ENCODE results near the gene LBHD1.
"Not testable (repeated sequence)": the region's sequence is repeated elsewhere in the genome, so short reads cannot be mapped to it uniquely, and the experiment has no call there.

The LBHD1 gene

GRCh38 chr11:62671608-62672389 lies at the start of gene LBHD1, which contains the start of gene UQCC3:
Gene LBHD1 (minus strand): TSS chr11:62672267. CDS start chr11:62670031, 2,236 bp downstream.
Gene UQCC3 (plus strand): TSS chr11:62671673. CDS start chr11:62671746, 73 bp downstream.
- peak; percentile 89 for DNase-seq

- no peak for DNase-seq
These were observed 47.4 kb upstream of the LBHD1 start for GRCh38 chr11:62719302-62719978.

DNA sequence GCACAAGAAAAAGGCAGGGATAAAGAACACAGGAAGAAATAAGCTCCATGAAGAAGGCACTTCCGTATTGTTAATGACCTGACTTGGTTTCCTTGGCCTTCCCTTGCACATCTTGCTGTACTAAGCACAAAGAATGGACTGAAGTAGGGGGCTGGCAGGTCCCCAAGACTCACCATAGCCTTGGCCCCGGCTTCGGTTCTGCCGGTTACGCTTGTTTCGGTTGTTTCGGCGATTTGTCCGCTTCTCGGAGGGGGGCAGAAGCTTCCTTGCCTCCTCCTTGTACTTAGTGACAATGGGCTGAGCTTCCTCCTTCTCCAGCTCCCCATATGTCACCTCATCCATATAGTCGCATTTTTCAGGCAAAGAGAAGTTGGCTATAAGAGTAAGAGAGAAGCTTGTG lies 44.7 kb upstream of the LBHD1 start:
- no peak for DNase-seq

DNA sequence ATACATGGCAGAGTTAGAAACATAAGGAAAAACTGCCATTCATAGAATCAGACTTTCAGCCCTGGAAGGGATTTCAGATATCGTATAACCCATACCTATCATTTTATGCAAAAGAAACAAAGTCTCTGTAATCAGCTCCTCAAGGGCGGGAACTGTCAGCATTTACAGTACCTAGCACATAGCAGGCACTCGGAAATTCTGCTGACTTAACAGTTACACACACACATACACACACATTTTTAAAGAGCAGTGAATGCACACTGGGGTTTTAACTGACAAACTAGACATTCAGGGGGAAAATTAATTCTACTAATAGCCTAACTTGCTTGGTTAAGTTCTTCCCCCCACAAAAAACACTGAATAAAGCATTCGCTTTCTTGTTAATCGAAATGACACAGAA lies 44.1 kb upstream of the LBHD1 start:
- DNase-seq: no peak

DNA sequence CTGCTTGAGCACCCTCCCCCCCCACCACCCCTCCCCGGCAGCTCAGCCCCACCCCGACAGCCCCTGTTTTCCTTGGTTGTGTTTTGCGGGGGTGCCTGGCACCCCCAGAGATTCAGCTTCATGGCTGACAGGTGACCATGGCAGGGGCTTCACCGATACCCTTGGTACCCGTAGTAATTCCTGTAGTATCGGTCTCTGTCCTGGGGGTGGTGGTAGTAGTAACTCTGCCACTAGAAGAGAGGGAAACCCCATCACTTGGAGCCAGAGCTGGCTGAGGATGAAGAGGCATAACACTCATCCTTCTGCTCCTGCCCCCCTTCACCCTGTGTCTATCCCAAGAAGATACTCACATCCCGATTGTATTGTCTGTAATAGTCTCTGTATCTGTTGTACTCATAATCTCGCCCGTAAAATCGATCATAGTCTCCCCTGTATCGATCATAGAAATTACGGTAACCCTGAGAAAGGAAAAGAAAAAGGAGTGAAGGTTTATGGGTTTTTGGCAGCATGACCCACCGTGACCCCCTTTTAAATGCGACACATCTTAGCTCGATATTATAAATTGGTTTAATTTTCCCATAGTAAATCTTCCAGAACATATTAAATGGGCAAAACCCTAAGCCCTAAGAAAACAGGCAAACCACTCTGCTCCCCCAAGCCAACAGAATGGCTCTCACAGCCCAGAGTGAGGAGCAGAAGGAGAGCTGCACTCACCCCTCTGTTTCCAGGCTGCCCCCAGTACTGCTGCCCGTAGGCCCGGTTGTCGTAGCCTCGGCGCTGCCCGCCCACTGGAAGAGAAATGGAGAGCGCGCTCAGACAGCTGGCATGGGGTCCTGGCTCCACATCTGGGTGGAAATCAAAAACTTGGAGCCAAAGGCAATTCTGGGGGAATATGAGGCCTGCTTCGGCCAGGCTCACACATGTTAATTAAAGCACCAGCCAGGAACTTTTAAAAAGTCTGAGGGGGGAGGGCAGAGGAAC lies 43.4 kb upstream of the LBHD1 start:
- no peak for DNase-seq

- no peak for DNase-seq
These were observed 41.3 kb upstream of the LBHD1 start for GRCh38 chr11:62713343-62713742.

DNA sequence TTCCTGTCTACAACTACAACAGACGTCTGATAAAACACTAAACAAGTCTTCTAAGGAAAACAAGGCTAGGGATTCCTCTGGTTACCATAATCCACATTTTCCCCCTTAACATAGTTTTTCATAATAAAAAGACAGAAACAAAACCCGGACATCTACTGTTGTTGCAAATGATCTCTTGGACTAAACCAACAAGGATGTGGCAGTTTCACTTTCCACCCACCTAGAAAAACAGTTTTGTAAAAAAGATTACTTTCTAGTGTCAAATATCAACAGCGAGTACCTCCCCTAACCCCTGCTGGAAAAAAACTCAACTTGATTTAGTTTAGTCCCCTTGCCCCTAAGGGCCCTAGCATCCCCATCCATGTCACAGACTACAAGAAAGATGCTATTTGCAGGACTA lies 40.8 kb upstream of the LBHD1 start:
- DNase-seq: no peak

GRCh38 chr11:62712276-62712812 lies 40.3 kb upstream of the LBHD1 start:
- DNase-seq: no peak

- no peak for DNase-seq
These were observed 37.9 kb upstream of the LBHD1 start for GRCh38 chr11:62710001-62710345.

- DNase-seq: peak; percentile 98
These were observed 37.4 kb upstream of the LBHD1 start for GRCh38 chr11:62709247-62710000.

GRCh38 chr11:62708793-62709192 lies 36.7 kb upstream of the LBHD1 start:
- no peak for DNase-seq

DNA sequence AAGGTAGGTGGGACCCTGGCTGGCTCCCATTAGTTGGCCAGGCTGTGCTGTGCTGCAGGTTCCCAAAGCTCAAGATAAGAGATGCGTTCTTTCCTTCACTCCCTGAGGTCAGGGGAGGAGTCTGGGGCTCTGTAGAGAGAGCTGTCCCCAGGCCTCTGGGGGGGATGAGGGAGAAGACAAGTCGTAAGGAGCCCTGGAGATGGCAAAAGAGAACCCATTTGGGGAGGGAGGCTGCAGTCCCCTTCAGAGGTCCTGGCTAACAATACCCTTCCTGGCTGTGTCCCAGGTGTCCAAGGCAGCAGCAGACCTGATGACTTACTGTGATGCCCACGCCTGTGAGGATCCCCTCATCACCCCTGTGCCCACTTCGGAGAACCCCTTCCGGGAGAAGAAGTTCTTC lies 36.3 kb upstream of the LBHD1 start:
- DNase-seq: no peak

DNA sequence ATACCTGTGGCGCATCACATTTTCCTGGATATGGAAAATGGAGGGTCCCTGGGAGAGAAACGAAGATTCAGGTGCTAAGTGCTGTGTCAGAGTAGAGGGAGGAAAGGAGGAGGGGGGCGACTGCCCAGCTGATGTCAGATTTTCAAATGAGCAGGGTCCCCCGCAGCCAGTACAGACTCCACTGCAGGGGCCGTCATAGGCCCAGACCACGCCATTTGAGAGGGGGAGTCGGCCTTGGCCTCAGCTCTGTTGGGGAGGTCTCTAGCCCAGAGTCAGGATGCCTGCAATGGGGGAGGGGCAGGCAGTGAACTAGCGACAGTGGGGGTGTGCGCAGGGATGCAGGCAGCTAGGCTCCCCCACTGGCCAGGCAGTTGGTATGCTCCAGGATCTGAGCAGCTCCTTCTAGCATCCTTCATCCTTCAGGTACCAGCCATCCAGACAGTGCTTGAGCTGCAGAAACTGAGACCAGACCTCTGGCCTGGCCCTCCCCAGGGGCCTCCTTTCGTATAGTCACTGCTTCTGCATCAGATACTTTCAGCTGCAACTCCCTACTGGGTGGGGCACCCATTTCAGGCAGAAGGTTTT lies 35.3 kb upstream of the LBHD1 start, which contains the start of the genes BSCL2 and GNG3:
BSCL2 (minus strand) TSS at position 148 of the 585 bp plus-strand sequence. CDS start 229 bp downstream, outside the sequence.
GNG3 (plus strand) TSS at position 400 of the 585 bp plus-strand sequence. CDS start 620 bp downstream, outside the sequence.
- peak; percentile 48 for DNase-seq

- no peak for DNase-seq
These were observed 34.8 kb upstream of the LBHD1 start for GRCh38 chr11:62706850-62707247.

DNA sequence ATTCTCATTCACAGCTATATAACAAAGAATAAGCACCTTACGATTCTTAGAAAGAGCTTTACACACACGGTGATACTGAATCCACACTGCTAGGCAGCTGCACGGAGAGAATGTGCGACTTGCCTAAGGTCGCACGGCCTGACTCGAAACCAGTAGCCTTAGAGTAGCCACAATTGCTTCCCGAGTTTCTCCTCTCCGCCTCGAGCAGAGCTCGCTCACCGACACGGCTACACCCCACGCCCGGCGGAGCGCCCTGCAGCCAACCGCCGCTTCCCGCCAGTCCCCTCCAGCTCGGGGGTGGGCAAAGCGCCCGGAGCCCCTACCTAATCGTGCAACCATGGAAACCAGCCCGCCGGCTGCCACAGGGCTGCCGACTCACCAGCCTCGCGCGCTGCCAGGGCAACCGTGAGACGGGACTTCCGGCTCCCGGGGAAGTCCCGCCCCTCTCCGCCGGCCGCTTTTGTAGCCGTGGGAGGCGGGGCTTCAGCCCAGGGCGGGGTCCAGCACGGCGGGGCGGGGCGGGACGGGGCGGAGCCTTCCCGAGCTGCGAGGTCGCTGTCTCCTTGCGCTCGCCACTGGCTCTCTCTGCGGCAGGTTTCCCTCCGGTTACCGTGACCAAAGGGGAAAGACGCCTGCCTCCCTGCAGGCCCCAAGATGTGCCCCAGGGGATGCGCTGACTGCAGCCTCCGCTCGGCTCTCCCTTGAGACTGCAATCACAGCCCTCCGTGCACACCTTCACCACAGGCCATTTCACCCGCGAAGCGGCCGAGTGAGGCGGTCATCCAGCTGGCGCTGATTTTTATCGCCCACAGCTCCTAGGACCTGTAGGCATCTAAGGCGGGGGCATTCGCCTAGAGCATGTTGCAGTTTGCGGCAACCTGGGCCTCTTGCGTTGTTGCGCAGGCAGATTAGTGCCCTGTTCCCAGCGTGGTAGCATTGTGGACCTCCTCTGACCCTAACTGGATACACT lies 34.1 kb upstream of the LBHD1 start:
- peak; percentile 96 for DNase-seq

- DNase-seq: no peak
These were observed 33.3 kb upstream of the LBHD1 start for GRCh38 chr11:62705413-62705812.

GRCh38 chr11:62703921-62704320 lies 31.9 kb upstream of the LBHD1 start:
- DNase-seq: not testable (repeated sequence)

- no peak for DNase-seq
These were observed 30.2 kb upstream of the LBHD1 start for GRCh38 chr11:62702246-62702645.

DNA sequence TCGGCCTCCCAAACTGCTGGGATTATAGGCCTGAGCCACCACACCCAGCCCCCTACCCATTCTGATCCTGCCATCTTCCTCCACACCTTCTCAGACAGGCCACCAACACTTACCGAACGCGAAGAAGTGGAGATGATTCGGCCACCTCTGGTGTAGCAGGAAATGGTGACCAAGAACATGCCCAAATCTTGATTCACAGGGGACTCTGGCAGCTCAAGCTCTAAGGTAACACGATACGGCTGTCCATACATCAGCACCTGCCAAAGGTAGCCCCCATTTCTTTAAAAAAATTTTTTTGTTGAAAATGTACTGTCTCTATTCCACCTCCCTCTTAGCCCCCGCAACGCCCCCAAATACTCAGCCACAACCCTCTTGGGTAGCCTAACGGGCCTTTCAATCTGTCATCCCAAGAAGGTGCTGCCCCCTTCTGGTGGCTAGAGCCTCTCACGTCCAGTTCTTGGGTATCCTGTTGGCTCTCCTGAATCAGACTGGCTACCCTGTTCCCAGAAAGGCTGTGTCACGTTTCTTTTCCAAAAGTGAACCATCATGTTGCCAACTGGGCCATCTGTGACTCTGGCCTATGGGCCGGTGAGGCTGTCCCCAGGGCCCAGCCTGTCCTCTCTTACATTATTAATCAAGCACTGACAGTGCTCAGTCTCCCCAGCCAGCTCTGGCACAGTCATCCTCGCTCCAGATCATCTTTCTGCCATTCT lies 22.5 kb upstream of the LBHD1 start:
- peak; percentile 69 for DNase-seq
